NCI-H1092 treated with DMSO at 0.1 percent for 48 hours (cell line): Measurements from ENCODE around the gene ACE.
A peak's percentile ranks its signal among the peaks of the same experiment; 100 is the strongest.

Experiments
- DNase-seq: peaks from one replicate; lab custom pipeline; 2025; lab: John Stamatoyannopoulos, UW

ACE gene

GRCh38 chr17:63491413-63491812, 14.6 kb downstream of the ACE start:
- no peak for DNase-seq

DNA sequence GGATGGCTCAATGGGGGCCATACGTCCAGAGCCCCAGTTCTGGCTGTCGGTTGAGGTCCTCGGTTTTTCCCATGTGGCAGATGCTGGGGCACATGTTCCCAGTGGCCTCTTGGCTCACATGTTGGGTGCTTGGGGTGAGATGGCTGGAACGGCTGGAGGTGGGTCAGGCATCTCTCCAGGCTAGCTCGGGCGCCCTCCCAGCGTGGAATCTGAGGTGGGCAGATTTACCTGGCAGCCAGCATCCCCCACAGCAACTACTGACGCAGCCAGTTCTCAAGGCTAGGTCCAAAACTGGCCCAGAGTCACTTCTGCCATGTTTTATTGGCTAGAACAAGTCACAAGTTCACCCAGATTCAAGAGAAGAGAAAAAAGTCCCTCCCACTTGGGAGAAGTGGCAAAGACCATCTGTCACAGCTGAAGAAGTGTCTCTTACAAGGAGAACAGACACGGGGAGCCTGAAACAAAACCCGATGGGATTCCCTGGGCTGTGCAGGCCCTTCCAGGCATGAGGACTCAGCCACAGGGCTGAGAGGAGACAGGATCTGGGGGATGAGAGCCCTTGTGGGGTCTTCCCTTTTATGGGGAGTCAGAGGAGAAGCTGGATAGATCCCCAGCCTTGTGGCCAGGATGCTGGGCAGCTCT, 15.2 kb downstream of the ACE start:
- no peak for DNase-seq

GRCh38 chr17:63492940-63493339, 16.1 kb downstream of the ACE start:
- no peak for DNase-seq

DNA sequence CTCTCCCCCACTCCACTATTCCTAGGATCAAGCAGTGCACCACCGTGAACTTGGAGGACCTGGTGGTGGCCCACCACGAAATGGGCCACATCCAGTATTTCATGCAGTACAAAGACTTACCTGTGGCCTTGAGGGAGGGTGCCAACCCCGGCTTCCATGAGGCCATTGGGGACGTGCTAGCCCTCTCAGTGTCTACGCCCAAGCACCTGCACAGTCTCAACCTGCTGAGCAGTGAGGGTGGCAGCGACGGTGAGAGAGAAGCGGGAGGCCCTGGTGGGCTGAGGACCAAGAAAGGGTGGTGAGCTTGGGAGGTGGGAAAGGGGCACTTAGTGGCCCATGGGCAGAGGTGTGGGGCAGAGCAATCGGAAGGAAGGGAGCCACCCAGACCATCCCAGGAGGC, 16.6 kb downstream of the ACE start:
- no peak for DNase-seq

GRCh38 chr17:63494300-63494928, 17.6 kb downstream of the ACE start:
- DNase-seq, result no peak

DNA sequence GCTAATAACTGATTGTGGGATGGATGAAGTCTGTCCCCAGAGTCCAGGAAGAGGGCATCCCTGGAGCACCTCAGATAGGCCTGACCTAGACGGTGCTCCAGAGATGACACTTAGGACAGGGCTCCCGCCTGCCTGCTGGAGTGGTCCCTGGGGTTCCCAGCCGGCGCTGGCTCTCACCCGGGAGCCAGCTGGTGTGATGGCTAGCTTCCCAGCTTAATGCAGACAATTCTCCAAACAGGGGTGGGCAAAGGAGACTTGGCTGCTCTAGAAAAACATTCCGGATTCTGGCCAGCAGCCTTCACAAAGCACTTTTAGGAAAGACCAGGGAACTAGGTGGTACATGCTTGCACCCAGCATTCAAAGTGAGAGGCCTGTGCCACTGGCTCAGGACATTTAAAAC, 18.6 kb downstream of the ACE start:
- peak; percentile 85 for DNase-seq

DNA sequence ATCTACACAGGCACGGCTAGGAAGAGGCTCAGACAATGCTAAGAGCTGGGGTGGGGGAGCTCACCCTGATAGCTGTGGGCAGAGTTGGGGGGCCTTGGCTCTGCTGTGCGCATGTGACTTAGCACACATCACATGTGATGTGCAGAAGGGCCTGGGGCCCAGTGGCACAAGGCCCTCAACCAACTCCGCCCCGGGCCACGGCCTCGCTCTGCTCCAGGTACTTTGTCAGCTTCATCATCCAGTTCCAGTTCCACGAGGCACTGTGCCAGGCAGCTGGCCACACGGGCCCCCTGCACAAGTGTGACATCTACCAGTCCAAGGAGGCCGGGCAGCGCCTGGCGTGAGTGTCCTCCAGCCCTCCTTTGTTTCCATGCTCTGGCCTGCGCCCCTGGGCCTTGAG, 19.3 kb downstream of the ACE start:
- DNase-seq, result no peak

DNA sequence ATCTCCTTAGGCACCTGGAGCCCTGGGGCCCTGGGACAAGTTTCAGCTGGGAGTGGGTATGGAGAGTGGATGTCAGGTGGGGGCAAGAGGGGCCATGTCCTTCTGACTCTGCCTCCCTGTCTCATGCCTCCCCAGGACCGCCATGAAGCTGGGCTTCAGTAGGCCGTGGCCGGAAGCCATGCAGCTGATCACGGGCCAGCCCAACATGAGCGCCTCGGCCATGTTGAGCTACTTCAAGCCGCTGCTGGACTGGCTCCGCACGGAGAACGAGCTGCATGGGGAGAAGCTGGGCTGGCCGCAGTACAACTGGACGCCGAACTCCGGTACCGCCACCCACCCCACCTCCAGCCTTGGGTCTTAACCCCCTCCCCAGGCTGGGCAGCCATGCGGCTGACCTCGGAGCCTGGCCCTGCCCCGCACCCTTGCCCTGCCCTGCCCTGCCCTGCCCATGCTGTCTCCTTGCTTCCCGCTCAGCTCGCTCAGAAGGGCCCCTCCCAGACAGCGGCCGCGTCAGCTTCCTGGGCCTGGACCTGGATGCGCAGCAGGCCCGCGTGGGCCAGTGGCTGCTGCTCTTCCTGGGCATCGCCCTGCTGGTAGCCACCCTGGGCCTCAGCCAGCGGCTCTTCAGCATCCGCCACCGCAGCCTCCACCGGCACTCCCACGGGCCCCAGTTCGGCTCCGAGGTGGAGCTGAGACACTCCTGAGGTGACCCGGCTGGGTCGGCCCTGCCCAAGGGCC, 20.0 kb downstream of the ACE start:
- DNase-seq, result no peak

GRCh38 chr17:63497708-63498483, 21.0 kb downstream of the ACE start:
- peak; percentile 85 for DNase-seq

- no peak for DNase-seq
These were observed 21.9 kb downstream of the ACE start for GRCh38 chr17:63498626-63499195.

- no peak for DNase-seq
These were observed 23.9 kb downstream of the ACE start for GRCh38 chr17:63500543-63501390.

DNA sequence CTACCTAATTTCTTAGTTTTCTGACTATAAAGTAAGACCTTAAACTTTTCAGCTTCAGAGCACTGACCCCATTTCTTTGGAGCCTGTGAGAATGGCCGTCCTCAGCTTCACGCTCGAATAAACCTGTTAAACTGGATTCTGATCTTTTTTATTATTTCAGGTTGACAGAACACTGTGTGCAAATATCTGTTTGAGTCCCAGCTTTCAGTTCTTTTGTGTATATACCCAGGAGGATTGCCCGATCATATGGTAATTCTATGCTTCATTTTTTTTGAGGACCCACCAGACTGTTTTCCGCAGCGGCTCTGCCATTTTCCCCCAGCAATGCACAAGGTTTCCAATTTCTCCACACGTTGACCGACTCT, 26.5 kb downstream of the ACE start:
- peak; percentile 61 for DNase-seq

- DNase-seq, result no peak
These were observed 27.4 kb downstream of the ACE start for GRCh38 chr17:63504261-63504660.

- DNase-seq, result no peak
These were observed 28.5 kb downstream of the ACE start for GRCh38 chr17:63505341-63505740.

DNA sequence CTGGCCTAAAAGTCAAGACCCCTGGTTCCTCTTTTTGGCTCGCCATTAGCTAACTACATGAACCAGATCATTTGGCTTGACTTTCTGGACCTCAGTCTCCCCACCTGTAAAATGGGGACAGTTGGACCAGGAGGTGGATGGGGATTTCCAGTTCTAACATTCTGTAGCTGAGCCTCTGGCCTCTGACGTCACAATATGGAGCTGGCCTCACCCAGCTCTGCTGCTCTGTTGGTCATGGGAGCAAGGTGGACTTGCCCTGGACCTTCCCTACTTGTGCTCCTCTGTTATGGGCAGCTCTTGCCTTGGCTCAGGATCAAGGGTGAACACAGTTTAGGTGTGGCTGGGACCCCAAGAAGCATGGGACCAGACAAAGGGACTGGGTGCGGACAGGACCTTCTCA, 29.8 kb downstream of the ACE start:
- DNase-seq, result no peak

DNA sequence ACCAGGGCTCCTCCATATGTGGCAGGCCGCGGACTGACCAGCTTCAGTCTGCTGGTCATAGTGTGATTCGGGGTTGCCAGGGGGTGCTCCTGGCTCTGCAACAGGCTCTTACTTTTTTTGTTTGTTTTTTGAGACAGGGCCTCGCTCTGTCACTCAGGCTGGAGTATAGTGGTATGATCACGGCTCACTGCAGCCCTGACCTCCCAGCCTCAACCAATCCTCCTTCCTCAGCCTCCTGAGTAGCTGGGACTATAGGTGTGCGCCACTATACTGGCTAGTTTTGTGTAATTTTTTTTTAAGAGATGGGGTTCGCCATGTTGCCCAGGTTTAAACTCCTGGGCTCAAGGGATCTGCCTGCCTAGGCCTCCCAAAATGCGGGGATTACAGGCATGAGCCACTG, 34.5 kb downstream of the ACE start:
- no peak for DNase-seq

DNA sequence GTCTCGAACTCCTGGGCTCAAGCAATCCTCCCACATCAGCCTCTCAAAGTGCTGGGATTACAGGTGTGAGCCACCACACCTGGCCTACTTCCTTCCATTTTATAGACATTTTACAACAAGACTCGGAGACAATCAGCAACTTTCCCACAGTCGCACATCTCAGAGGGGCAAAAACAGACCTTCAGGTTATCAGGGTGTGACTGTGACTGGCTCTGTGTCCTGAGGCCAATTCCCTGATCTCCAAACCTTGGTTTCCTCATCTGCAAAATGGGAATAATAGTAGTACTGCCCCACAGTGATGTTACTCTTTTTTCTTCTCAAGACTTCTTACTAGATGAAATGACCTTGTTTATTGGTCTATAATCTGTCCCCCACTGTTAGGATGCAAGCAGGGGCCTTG, 35.5 kb downstream of the ACE start:
- no peak for DNase-seq

- DNase-seq, result peak; percentile 38
These were observed 36.2 kb downstream of the ACE start for GRCh38 chr17:63512896-63513644.

GRCh38 chr17:63514477-63514876, 37.6 kb downstream of the ACE start:
- DNase-seq, result no peak

DNA sequence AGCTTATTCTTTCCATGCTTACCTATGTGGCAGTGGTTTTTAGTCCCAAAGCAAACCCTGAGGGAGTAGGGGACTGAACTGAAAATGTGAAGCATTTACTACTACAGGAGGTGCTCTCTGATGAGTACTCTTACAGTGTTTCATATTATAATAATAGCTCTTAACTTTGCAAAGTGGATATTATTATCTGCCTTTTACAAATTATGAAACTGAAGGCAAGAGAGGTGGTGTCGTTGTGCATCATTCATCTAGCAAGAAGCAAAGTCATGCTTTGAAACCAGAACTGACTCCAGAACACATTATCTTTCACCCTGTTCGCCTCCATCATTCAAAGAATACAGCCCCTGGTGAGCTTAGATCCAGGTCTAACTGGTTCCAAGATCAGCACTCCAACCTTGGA, 38.1 kb downstream of the ACE start:
- DNase-seq, result no peak

DNA sequence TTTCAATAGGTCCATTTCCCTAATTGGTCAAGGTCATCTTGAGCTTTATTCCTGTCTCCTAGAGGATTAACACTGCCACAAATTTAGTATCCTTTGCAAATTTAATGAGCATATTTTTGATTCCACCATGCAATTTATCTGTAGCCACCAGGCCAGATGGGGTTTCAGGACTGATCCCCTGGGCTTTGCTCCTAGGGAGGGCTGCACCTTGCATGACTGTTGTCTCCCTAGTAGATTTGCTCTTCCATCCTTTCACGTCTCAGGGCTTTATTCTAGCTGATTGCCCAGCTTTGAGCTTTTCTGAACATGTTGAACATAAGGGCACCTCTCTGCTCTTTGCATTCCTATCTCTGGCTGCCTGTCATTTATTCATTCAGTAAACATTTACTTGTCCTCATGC, 38.6 kb downstream of the ACE start:
- no peak for DNase-seq
